Stimulated activated CD8-positive, alpha-beta memory T cell treated with anti-CD3 and anti-CD28 coated beads, Interleukin-4, amount 100 ng/mL, for 1 hour (primary cell): ENCODE results near the gene PPM1M.

Experiments used
- DNase-seq, 2 donors: peaks; one replicate each; pipeline ENCODE4 v3.0.0-alpha.2; 2020; ENCODE audit warnings: low read depth in 2 of 2, low spot score in 1 of 2

The PPM1M gene

DNA sequence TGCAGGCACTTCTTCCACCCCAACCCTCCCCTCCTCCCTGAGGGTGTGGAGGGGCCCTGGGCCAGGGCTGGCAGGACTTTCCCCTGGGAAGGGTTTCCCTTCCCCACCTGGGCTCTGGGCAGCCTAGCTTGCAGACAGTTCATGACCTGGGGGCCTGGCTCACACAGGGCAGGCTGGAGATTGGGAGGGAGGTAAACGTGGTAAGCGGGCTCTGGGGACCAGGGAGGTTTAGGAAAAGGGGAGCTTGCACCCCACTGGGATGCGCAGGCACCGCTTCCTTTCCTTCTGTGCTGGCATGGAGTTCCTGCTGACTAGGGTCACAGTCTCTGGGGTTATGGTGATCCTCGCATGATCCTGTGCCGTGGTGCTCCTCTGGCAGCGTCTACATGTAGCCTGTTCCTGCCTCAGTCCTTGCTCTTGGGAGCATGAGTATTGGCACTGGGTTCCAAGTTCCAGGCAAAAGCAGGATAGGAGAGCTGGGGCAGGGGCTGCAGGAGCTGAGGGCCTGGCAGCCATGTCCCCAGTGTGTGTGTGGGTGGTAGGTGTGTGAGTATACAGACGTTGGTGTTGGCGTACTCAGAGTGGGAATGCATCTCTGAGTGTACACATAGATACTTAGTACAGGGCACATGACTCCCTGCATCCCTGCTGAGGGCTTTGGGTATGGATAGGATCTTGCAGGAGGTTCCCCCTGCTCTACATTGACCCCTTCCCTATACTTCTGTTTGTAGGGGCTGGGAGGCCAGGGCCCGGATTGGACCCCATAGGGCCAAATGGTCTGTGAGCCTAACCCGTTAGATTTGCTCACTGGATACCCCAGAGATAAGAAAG, 49.0 kb downstream of the PPM1M start:
- DNase-seq = no peak

DNA sequence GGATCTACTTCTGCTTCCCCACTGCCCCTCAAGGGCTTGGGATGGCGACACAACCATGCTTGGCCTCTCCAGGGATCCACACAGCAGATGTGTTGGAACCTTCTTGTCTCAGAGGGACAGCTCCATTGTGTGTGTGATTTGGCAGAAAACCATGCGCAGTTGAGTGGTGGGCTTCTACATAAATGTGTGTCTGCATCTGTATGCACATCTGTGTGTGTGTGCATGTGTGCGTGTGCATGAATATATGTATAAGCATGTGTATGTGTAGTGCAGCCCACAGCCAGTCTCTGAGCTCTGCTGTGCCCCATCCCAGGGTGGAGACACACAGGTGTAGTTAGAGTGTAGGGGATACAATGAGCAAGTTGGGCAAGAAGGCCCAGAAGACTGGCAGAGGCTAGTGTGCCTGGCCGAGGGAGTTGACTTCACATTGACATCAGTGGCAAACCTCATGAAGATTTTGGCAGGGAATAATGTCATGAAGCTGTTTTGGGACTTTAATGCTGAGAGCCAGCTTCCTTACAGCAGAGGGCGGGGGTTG, 50.2 kb downstream of the PPM1M start:
- no peak for DNase-seq

DNA sequence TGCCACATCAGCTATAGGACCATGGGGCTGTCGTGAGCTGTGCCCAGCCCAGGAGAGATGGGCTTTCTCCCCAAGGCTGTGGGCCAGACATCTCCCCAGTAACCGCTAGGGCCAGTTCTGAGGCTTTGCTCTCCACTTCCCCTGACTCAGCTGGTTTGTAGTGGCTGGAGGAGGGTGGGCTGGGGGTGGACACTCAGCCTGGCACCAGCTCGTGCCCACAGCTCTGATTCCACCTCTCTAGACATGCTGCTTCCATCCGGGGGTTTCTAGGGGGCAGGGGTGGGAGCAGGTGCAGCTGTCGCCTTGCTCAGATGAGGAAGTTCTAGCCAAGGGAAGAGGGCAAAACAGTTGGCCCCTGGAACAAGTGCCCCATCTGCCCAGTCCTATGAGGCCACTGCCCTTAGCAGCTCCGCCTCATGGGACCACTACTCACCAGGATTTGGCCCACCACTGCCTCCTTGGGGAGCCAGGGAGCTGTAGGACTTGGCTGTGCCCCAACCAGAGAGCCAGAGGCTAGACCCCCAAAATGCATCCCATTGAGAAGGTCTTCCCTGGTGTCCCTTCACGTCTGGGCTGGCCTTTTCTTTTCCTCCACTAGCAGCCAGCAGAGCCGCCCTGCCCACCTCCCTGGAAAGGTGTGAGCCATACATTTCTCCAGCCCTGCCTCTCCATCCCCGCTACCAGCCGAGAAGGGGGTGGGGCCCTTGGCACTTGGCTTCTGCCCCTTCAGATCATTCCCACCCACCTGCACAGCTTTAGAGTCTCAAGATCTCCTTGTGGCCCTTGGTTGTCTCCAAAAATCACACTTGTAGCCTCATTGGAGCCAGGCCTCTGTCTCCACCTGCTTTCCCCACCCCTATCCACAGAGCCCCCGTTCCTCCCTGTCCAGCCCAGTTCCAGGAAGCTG, 51.9 kb downstream of the PPM1M start:
- DNase-seq = no peak

DNA sequence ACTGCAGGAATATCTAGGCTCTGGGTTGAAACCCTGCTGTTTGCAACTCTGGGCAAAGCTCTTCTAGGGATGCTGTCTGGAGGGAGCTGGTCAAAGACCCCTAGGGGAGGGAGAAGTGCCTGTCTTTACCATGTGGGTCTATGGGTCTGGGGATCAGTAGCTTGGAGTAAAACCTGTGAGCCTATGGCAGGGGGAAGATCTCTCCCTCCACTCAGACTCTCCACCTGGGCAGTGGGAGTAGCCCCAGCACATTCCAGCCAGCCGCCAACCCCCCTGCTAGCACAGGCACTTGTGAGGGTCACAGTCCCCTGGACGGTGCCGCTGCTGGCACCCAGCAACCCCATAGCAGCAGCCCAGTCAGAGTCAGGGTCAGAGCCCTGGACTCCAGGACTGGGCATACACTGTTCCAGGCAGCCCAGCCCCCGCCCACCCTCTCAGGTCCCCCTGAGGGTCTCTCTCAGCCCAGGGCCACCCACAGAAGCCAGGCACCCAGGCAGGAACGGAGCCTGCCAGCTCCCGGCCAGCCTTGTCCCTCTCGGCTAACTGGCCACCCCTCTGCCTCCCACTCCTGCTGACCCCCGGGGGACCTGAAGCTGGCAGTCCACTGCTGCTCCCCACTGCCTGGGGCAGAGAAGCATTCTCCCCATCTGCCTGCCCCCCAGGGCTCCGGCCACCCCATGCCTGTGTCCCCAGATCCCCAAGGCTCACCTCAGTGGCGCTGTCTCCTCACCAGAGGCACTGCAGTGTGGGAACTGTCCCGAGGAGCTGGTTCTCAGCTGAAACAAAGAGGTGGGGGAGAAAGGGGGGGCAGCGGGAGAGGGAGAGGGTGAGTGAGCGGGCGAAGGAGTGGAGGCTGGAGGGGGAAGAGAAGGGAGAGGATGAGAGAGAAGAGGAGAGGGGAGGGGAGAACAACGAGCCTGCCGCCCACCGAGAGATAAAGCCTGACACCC, 52.9 kb downstream of the PPM1M start:
- no peak for DNase-seq

DNA sequence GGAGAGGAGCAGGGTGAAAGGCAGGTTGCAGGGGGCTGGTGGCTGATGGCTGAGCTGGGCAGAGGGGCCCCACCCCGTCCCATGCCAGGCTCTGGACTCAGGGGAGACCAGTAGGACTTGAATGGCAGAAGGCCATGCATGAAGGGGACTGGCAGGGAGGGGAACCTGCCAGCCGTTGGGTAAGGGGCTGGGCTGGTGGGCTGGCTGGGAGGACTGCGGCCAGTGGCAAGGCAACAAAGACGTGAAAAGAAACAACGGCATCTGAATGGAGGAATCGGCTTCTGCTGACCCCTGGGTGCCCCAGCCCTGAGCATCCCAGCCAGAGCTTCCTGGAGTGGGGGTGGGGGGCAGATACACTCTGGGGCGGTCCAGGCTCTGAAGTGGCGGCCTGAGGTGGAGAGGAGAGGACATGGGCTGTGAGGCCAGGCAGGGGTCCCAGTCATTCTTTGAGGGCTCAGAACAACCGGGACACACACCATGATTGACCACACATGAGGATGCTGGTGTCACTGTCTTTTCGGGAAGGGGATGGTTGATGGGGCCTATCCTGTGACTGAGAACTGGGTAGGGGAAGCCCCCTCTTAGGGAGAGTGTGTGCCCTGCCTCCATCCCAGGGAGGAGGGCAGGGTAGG, 53.8 kb downstream of the PPM1M start:
- DNase-seq = no peak
